Fibroblast of peridontal ligament (primary cell): ENCODE results near the gene SYNJ2.
"Not testable (repeated sequence)": the region's sequence is repeated elsewhere in the genome, so short reads cannot be mapped to it uniquely, and the experiment has no call there.

Source experiments
- DNase-seq: peaks from one replicate; pipeline ENCODE4 v3.0.0-alpha.2; 2010; ENCODE audit errors: extremely low read depth

SYNJ2 gene

GRCh38 chr6:157981395-157982101, at the start of gene SYNJ2:
SYNJ2 (plus strand) TSS chr6:157981863; CDS start chr6:157981962, 99 bp downstream.
- peak; percentile 50 for DNase-seq

- no peak for DNase-seq
Observed at GRCh38 chr6:157935786-157936185, 45.9 kb upstream of the SYNJ2 start.

DNA sequence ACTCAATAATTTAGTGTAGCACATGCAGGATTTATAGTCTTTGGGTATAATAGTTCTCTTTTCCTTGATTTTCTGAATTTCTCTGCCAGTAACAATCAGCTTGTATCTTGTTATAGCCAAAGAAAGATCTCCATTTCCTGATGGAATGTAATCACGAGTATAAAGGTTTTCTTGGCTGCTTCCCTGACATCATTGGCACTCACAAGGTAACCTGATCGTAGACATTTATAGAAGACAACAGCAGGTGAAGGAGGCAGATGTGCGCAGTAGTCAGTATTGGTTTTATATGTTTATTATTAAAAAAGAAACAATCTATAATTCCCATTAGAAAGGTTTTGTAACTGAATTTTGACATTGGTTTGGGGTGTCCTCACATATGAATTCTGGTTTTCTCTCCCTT, 44.3 kb upstream of the SYNJ2 start:
- no peak for DNase-seq

GRCh38 chr6:157937916-157938315, 43.7 kb upstream of the SYNJ2 start:
- DNase-seq, result no peak

DNA sequence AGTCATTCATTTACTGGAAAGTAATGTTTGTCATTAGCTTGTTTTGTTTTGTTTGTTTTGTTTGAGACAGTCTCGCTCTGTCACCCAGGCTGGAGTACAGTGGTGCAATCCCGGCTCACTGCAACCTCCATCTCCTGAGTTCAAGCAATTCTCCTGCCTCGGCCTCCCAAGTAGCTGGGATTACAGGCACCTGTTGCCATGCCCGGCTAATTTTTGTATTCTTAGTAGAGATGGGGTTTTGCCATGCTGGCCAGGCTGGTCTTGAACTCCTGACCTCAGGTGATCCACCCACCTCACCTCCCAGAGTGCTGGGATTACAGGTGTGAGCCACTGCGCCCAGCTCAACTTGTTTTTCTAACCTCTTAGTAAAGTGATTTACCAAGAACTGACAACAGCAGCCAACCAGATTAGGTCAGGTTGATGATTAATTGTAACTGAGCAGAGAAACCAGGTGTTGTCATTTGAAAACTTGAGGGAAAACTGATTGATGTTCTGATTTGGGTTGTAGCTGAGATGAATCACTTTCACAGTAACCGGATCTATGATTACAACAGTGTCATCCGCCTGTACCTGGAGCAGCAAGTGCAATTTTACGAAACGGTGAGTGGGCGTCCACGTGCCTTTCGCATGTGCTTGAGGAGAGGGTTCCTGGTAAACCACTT, 41.2 kb upstream of the SYNJ2 start:
- DNase-seq, result not testable (repeated sequence)

DNA sequence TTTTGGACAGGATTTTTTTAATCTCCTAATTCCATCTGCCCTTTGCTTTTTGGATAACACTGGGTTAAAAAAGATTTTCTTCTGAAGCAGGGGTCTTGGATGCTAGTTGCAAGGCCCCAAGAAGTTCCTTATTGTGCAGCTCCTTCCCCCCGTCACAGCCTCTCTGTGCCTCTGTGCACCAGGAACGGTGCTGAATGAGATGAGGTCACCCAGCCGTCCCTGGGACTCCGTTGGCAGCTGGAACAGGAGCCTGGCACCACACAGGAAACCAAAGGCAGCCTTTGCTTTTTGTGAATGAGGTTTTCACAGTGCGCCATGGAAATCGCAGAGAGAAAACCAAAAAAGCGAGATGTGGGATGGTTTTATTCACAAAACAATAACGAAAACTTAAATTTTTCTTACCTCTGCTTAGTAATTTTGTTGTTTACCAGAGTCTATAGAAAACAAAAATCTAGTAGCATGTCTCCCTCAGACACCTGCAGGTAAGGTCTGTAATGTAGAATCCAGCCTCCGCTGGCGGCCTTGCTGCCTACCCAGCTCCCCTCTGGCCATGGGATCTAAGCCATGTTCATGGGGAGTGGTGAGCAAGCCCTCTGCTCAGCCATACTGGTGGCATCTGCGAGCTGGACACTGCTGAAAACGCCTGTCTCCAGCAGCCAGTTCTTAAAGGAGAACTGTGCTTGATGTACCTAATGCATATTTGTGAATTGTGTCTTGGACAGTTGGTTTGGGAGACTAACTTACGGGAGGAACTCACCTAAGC, 40.4 kb upstream of the SYNJ2 start:
- no peak for DNase-seq

DNA sequence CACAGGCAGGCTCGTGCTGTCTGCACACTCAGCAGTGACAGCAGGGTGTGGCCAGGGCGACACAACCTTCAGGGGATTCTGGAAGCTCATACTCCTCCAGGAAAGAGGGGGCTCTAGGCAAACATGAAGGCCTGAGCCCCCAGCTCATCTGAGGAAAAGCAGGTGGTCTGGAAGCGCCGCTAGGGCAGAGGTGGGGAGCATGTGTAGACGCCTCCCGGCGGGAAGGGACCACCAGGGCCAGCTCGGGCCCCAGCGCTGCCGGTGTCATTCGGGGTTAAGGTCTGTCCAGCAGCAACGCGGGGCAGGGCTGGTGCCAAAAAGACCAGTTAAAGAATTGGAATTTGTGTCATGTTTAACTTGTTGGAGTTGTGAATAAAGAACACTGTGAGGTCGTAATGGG, 39.3 kb upstream of the SYNJ2 start:
- DNase-seq, result no peak

- no peak for DNase-seq
Observed at GRCh38 chr6:157943249-157943963, 38.3 kb upstream of the SYNJ2 start.

DNA sequence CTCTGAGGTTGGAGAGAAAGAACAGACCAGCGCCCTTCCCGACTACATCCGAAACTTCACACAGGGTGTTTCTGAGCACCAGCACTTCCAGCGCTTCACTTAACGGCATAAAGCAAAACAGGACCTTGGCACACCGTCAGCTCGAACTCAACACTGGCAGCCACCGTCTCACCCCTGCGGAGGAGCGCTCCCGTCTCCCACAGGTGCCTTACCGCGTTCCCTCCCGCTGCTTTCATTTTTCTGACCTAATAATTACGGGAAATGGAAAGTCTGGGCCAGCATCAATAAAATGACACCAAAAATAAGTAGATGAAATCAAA, 37.7 kb upstream of the SYNJ2 start:
- DNase-seq, result no peak

- DNase-seq, result no peak
Observed at GRCh38 chr6:157944983-157945931, 36.4 kb upstream of the SYNJ2 start.

DNA sequence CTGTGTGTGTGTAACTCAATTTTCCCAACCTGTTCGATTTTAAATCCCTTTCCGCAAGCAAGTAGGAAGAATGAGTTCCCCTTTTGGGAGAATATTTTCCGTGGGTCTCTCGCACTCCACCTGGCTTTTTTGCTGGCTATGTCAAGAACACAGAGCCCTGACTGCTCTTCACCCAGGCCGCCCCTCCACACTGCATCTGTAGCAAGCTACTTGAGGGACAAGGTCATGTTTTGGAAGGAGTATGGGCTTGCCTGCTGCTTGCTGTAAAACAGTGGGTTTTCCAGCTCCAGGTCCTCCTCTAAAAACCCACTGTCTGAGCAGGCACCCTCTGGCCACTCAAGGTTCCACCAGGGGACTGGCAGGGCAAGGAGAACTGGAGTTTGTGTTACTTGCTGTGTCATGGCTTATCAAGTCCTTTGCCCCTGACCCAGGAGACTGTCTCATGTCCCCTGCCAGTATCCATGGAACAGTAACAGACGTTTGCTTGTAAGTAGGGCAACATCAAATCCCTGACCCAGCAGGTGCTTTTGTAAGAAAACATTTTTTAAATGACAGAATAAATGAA, 35.5 kb upstream of the SYNJ2 start:
- DNase-seq, result no peak

GRCh38 chr6:157946865-157947532, 34.7 kb upstream of the SYNJ2 start:
- no peak for DNase-seq

GRCh38 chr6:157950899-157951298, 30.8 kb upstream of the SYNJ2 start:
- DNase-seq, result not testable (repeated sequence)

- no peak for DNase-seq
Observed at GRCh38 chr6:157951828-157952227, 29.8 kb upstream of the SYNJ2 start.

- no peak for DNase-seq
Observed at GRCh38 chr6:157952861-157953351, 28.8 kb upstream of the SYNJ2 start.

DNA sequence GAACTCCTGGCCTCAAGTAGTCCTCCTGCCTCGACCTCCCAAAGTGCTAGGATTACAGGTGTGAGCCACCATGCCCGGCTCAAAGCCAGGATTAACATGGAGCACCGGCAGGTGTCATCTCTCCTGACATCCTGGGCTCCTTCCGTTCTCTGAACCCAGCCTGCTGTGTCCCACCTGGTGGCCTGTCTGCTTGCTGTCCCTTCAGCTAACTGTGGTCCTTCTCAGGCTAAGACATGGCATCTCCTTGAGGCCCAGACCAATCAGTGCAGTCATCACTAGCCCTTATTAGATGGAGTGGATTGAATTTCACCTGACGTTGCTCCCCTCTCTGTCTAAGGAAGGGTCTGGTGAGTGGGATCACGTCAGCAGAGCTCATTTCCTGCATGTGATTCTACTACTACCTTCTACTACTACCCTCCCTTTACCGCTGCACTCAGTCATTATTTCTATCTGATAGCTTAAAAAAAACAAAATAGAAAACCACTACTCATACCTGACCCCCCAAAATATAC, 28.0 kb upstream of the SYNJ2 start:
- no peak for DNase-seq

- DNase-seq, result peak; percentile 64
Observed at GRCh38 chr6:157954150-157955117, 27.2 kb upstream of the SYNJ2 start.

DNA sequence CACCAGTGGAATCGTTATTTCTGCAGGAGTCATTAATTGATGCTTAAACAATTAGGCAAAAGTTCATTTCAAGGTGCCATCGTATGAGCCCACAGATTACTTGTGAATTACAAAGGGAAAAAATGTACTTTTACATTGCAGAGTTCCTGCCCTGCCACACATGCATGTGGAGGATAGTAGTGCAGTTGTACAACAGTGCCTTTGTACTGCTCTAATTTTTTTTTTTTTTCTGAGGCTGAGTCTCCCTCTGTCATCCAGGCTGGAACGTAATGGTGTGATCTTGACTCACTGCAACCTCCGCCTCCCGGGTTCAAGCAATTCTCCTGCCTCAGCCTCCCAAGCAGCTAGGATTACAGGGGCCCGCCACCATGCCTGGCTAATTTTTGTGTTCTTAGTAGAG, 26.0 kb upstream of the SYNJ2 start:
- DNase-seq, result no peak
